HL-60 (cell line): ENCODE data around the gene RHBDD1.

Source experiments
- DNase-seq, 2 experiments: peaks; one replicate each; pipeline ENCODE4 v3.0.0-alpha.2; 2010 to 2020; ENCODE audit warnings: low read depth in 1 of 2, low spot score in 1 of 2
- H3K27ac ChIP-seq: fragments of 250-450 bp; sonication (Bioruptor Pico); replicated peaks from 2 replicates; pipeline ENCODE4 v1.5.1; 2020; ENCODE audit warnings: mild to moderate bottlenecking, moderate library complexity
- H3K27me3 ChIP-seq: fragments of 250-450 bp; sonication (Bioruptor Pico); 2 replicates; pipeline ENCODE4 v1.5.1; 2021; ENCODE audit warnings: mild to moderate bottlenecking, moderate library complexity; ENCODE audit not compliant: insufficient read depth, poor library complexity, severe bottlenecking
- H3K4me3 ChIP-seq: replicated peaks from 2 replicates; pipeline ENCODE4 v1.5.1; 2011; ENCODE audit warnings: mild to moderate bottlenecking, control low read depth, low read length; ENCODE audit not compliant: insufficient read depth
- CTCF ChIP-seq: IDR thresholded peaks from one replicate; pipeline ENCODE4 v1.5.1; 2011; ENCODE audit warnings: low read length, control low read depth, inconsistent platforms; ENCODE audit not compliant: insufficient read depth
- GABPA ChIP-seq: IDR thresholded peaks from 2 replicates; pipeline ENCODE4 v1.6.1; 2012; ENCODE audit warnings: low read depth
- POLR2AphosphoS5 ChIP-seq: IDR thresholded peaks from 2 replicates; pipeline ENCODE4 v1.6.1; 2012; ENCODE audit warnings: low read depth
- REST ChIP-seq: IDR thresholded peaks from 2 replicates; pipeline ENCODE4 v1.6.1; 2012; ENCODE audit warnings: low read depth; ENCODE audit not compliant: insufficient replicate concordance
- SPI1 ChIP-seq: IDR thresholded peaks from 2 replicates; pipeline ENCODE4 v1.6.1; 2012; ENCODE audit warnings: low read depth, mild to moderate bottlenecking, borderline replicate concordance

Gene RHBDD1

DNA sequence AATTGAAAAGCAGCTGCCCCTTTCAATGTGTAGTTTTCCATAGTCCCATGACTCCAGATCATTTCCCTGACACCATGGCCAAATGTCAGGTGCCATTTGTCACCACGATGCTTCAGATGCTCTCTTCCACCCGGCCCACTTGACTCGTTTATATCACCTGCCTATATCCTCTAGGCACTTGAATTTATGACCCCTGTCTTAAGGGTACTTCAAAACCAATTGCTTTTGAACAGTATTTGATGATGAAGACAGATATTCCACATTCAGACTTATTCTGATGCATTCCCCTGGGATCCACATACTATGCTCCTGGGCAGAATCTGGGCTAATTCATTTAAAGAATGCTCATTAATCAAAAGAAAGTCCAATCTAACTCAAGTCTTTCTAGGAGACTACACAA lies 16.9 kb upstream of the RHBDD1 start:
- Histone ChIP-seq H3K27me3 (no peaks in the 10 kb centered on the region), H3K27ac (no peak overlapping the region), H3K4me3 (no peak overlapping the region)
- TF ChIP-seq CTCF (no peak), SPI1 (no peak), GABPA (no peak), REST (no peak), POLR2AphosphoS5 (no peak)
- DNase-seq: no peak

DNA sequence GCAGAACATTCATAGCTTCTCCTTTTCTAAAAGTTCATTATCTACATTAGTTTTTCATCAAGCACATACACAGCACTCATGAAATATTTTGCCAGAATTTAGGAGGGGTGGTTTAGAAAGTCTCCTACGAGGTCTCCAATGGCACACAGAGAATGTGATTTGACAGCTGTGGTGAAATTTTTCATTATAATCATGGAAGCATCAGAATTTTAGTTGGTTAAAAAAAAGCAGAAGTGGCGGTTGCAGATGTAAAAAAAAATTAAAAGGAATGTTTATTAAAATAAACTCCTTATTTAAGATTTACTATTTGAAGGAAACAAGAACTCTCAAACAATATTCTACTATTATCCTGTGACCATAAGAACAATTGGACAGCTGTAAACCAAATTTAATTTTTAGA lies 10.8 kb upstream of the RHBDD1 start:
- H3K4me3 ChIP-seq: no peak overlapping the region
- DNase-seq: no peak
- TF ChIP-seq SPI1 (peak; percentile 71), CTCF (no peak), REST (no peak)
- H3K27me3 ChIP-seq: no peaks in the 10 kb centered on the region
- H3K27ac ChIP-seq: no peak overlapping the region

DNA sequence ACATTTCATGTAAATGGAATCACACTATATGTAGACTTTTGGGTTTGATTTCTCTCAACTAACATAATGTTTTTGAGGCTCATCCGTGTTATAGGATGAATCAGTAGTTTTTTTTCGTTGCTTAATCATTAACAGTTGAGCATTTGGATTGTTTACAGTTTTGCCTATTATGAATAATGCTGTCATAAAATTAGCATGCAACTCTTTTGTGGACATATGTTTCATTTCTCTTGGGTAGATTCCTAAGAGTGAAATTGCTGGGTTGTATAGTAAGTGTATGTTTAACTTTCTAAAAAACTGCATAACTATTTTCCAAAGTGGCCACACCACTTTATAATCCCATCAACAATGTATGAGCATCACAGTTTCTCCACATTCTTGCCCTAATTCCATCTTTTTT lies 7.7 kb upstream of the RHBDD1 start:
- no peak for DNase-seq

More for the DNA sequence above, 7.7 kb upstream of the RHBDD1 start:
- TF ChIP-seq SPI1: no peak
- TF ChIP-seq GABPA: no peak
- TF ChIP-seq REST: no peak
- TF ChIP-seq POLR2AphosphoS5: no peak
- no peak for TF ChIP-seq CTCF
- no peak overlapping the region for H3K4me3 ChIP-seq
- no peak overlapping the region for H3K27ac ChIP-seq
- no peaks in the 10 kb centered on the region for H3K27me3 ChIP-seq
